HepG2 (cell line): ENCODE measurements around the gene TEK. TPM values are rescaled to one million over a fixed set of nuclear protein-coding genes. Genes with fewer than 3 reads are reported as not detected.

Experiments used
- ATAC-seq: fragments of 200-7000 bp; cut with Tn5 transposase; 3 replicates; pipeline ENCODE4 v1.9.1; 2020; ENCODE audit warnings: mild to moderate bottlenecking, moderate library complexity
- BruUV-seq: library from RNA; stranded (reverse); fragments of 400-500 nt; replicated peaks from 2 replicates; lab custom pipeline; 2021; lab: Mats Ljungman, UMichigan
- CTCF ChIA-PET: fragments of 300-600 bp; formaldehyde crosslinking; extraction: SDS; loops from one replicate; lab custom pipeline; 2021; ENCODE audit warnings: low total read pairs, inconsistent platforms, low intra/inter-chr PET ratio; lab: Yijun Ruan, JAX
- POLR2A ChIA-PET: fragments of 350-600 bp; sonication (Branson Sonifier 250); formaldehyde crosslinking; loops from one replicate; lab custom pipeline; 2020; ENCODE audit warnings: antibody characterized with exemption, inconsistent platforms; lab: Yijun Ruan, JAX
- DNase-seq: peaks from one replicate; pipeline ENCODE4 v3.0.0-alpha.2; 2015; ENCODE audit warnings: low spot score
- FAIRE-seq: peaks from 3 replicates; lab custom pipeline; 2011; peaks lifted over from hg19 to GRCh38; lab: Jason Lieb, UNC
- H2AFZ ChIP-seq: one replicate; pipeline ENCODE4 v1.6.1; 2011; ENCODE audit warnings: low read length, inconsistent platforms
- H3K27ac ChIP-seq: fragments of 300-600 bp; 3 replicates; pipeline ENCODE4 v1.8.0; 2011; ENCODE audit warnings: mixed run types, mild to moderate bottlenecking, mixed read lengths, low read length, inconsistent platforms; ENCODE audit not compliant: insufficient read depth; ENCODE audit errors: extremely low read length
- H3K27me3 ChIP-seq, 2 experiments: fragments of 200-600 bp in 1 of 2; 2 replicates in 1 of 2; 3 replicates in 1 of 2; pipeline versions ENCODE4 v1.6.0 to v1.8.0; 2011; ENCODE audit warnings: low read length in 2 of 2, mild to moderate bottlenecking in 2 of 2, moderate library complexity in 2 of 2, inconsistent platforms in 1 of 2; ENCODE audit not compliant: insufficient read depth in 2 of 2, control insufficient read depth in 1 of 2
- H3K36me3 ChIP-seq, 2 experiments: fragments of 200-600 bp in 1 of 2; replicated peaks in 1 of 2; 2 replicates in 1 of 2; 3 replicates in 1 of 2; pipeline versions ENCODE4 v1.5.1 to v1.8.0; 2011; ENCODE audit warnings: low read length in 2 of 2, inconsistent platforms in 1 of 2; ENCODE audit not compliant: insufficient read depth in 2 of 2, control insufficient read depth in 1 of 2
- H3K4me1 ChIP-seq: 2 replicates; pipeline ENCODE4 v1.5.1; 2012; ENCODE audit warnings: low read length, inconsistent platforms; ENCODE audit not compliant: insufficient read depth
- H3K4me2 ChIP-seq: 2 replicates; pipeline ENCODE4 v1.6.0; 2011; ENCODE audit warnings: low read depth, low read length, inconsistent platforms
- H3K4me3 ChIP-seq, 3 experiments: fragments of 200-600 bp in 1 of 3; sonication (generic), shearing (Covaris generic) in 1 of 3; replicated peaks in 1 of 3; 2 replicates each; pipeline ENCODE4 v1.5.1; 2011 to 2016; ENCODE audit warnings: low read length in 3 of 3, inconsistent platforms in 2 of 3, low read depth in 2 of 3, mild to moderate bottlenecking in 2 of 3, control low read depth in 1 of 3, mixed read lengths in 1 of 3; ENCODE audit not compliant: insufficient read depth in 1 of 3
- H3K79me2 ChIP-seq: one replicate; pipeline ENCODE4 v1.6.1; 2011; ENCODE audit warnings: low read length, inconsistent platforms; ENCODE audit not compliant: insufficient read depth
- H3K9ac ChIP-seq: 2 replicates; pipeline ENCODE4 v1.6.0; 2011; ENCODE audit warnings: mild to moderate bottlenecking, low read depth, low read length, inconsistent platforms; ENCODE audit not compliant: insufficient read depth
- H3K9me3 ChIP-seq: 2 replicates; pipeline ENCODE4 v1.5.1; 2012; ENCODE audit warnings: mild to moderate bottlenecking, low read length
- H4K20me1 ChIP-seq: 2 replicates; pipeline ENCODE4 v1.6.0; 2011; ENCODE audit warnings: inconsistent platforms, mild to moderate bottlenecking, low read length, moderate library complexity; ENCODE audit not compliant: insufficient read depth
- MAFK ChIP-seq, 2 experiments: IDR thresholded peaks in 1 of 2; conservative IDR thresholded peaks in 1 of 2; 2 replicates each; pipeline ENCODE4 v1.6.1; 2011; ENCODE audit warnings: improper control_type of control experiment in 2 of 2, low read length in 2 of 2
- PHF8 ChIP-seq: sonication (generic); formaldehyde crosslinking; IDR thresholded peaks from 2 replicates; pipeline ENCODE4 v1.5.0; 2020; ENCODE audit warnings: missing genetic modification reagents
- POGZ ChIP-seq: sonication (generic); formaldehyde crosslinking; IDR thresholded peaks from 2 replicates; pipeline ENCODE4 v1.4.0; 2020; ENCODE audit warnings: mild to moderate bottlenecking, missing genetic modification reagents
- SIX1 ChIP-seq: sonication (generic); formaldehyde crosslinking; IDR thresholded peaks from 2 replicates; pipeline ENCODE4 v1.4.0; 2020; ENCODE audit warnings: missing genetic modification reagents, borderline replicate concordance
- SP1 ChIP-seq, 2 experiments: fragments of 450-650 bp in 1 of 2; sonication (generic) in 1 of 2; formaldehyde crosslinking in 1 of 2; IDR thresholded peaks; 2 replicates each; pipeline versions ENCODE4 v1.4.0 to v1.6.1; 2016 to 2020; ENCODE audit warnings: missing genetic modification reagents in 1 of 2
- TSC22D2 ChIP-seq: sonication (generic); formaldehyde crosslinking; IDR thresholded peaks from 2 replicates; pipeline ENCODE4 v1.5.1; 2020; ENCODE audit warnings: missing genetic modification reagents, mild to moderate bottlenecking, borderline replicate concordance
- ZBTB44 ChIP-seq: sonication (generic); formaldehyde crosslinking; IDR thresholded peaks from 2 replicates; pipeline ENCODE4 v1.4.0; 2020; ENCODE audit warnings: missing genetic modification reagents
- ZKSCAN8 ChIP-seq: IDR thresholded peaks from 2 replicates; pipeline ENCODE4 v1.6.1; 2016; ENCODE audit warnings: borderline replicate concordance, missing genetic modification reagents, missing compliant biosample characterization
- ZNF3 ChIP-seq: IDR thresholded peaks from 2 replicates; pipeline ENCODE4 v1.7.0; 2017; ENCODE audit warnings: inconsistent platforms
- ZNF44 ChIP-seq: sonication (generic); formaldehyde crosslinking; IDR thresholded peaks from 2 replicates; pipeline ENCODE4 v1.5.1; 2020; ENCODE audit warnings: mild to moderate bottlenecking, missing genetic modification reagents
- WGBS: methylation state at CpG from one replicate; pipeline ENCODE4 v1.1.6; 2017; ENCODE audit warnings: low lambda C conversion rate; 5-methylcytosine and 5-hydroxymethylcytosine counted together
- in situ Hi-C: cut with HindIII; loops from 2 replicates; pipeline ENCODE4 v1.10.0; 2017; ENCODE audit warnings: low pct_unique_long_range_greater_than_20kb; ENCODE audit not compliant: extremely low pct_ligation_motif_present
- intact Hi-C: fragments of 100-400 bp; cut with micrococcal nuclease; formaldehyde crosslinking; loops from one replicate; pipeline ENCODE4 v1.10.0; 2022; ENCODE audit not compliant: unreplicated experiment
- polyA plus RNA-seq, 8 experiments: library from polyadenylated mRNA; depleted of rRNA in 3 of 8; stranded (reverse) in 7 of 8; unstranded in 1 of 8; fragments of >200 nt; fragmentation: Illumina TruSeq in 4 of 8; extraction: Trizol in 4 of 8; gene quantifications; 2 replicates each; pipeline versions ENCODE4 v1.2.1 to v1.2.3, GENCODE V29; 2011 to 2016; ENCODE audit warnings: low read depth in 4 of 8, missing spikeins in 1 of 8, mixed read lengths in 1 of 8; ENCODE audit not compliant: insufficient read depth in 1 of 8
- total RNA-seq, 5 experiments: library from RNA; depleted of rRNA; stranded (reverse); fragments of >200 nt; fragmentation: Illumina TruSeq; extraction: Trizol; gene quantifications; 2 replicates each; pipeline ENCODE4 v1.2.3, GENCODE V29; 2016; ENCODE audit warnings: low read depth in 1 of 5
- TF ChIP-seq, protein P1 (sequence below): sonication (generic); formaldehyde crosslinking; IDR thresholded peaks from 2 replicates; pipeline ENCODE4 v1.5.0; 2020; ENCODE audit warnings: mild to moderate bottlenecking, missing genetic modification reagents, borderline replicate concordance

The TEK gene
- total and polyA plus RNA-seq, 2 of the 13 experiments (the other 11 are each of a cell fraction or from before 2014, with no cell fraction given): not detected

- Histone ChIP-seq H3K9ac (no peak overlapping the region), H4K20me1 (no peaks in the 10 kb centered on the region), H3K27ac (no peak overlapping the region), H3K4me2 (no peak overlapping the region), H3K36me3 (no peaks in the 10 kb centered on the region), H3K4me3 (no peak overlapping the region), H3K27me3 (no peaks in the 10 kb centered on the region; a peak in 1 of 5 replicates), H3K9me3 (no peaks in the 10 kb centered on the region), H3K79me2 (no peaks in the 10 kb centered on the region)
- no TSS peak for BruUV-seq
- ChIA-PET CTCF (no interaction called here), POLR2A (no interaction called here)
- ATAC-seq (no peak), FAIRE-seq (no peak), DNase-seq (no peak)
- in situ Hi-C loops: no loop called here
- intact Hi-C loops: no loop called here
- WGBS: 37% methylated on average over 3 of the region's 5 CpGs
- no peak for TF ChIP-seq SIX1
- TF ChIP-seq MAFK (conservative IDR thresholded peaks at IDR 0.05 in 1 of 2, IDR thresholded peaks at IDR 0.05 in 1 of 2; ENCODE audit: low read length in 2 of 2): peak in 1 of 2 experiments; percentile 29; a peak in 1 of 4 replicates
- TF ChIP-seq ZKSCAN8 (CRISPR knock-in tag): no peak
- TF ChIP-seq, protein P1, sequence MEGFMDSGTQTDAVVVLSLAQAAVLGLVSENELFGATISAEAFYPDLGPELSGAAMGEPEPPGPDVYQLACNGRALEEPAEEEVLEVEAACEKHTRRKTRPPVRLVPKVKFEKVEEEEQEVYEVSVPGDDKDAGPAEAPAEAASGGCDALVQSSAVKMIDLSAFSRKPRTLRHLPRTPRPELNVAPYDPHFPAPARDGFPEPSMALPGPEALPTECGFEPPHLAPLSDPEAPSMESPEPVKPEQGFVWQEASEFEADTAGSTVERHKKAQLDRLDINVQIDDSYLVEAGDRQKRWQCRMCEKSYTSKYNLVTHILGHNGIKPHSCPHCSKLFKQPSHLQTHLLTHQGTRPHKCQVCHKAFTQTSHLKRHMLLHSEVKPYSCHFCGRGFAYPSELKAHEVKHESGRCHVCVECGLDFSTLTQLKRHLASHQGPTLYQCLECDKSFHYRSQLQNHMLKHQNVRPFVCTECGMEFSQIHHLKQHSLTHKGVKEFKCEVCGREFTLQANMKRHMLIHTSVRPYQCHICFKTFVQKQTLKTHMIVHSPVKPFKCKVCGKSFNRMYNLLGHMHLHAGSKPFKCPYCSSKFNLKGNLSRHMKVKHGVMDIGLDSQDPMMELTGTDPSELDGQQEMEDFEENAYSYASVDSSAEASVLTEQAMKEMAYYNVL: no peak
- TF ChIP-seq, all 625 proteins: peak for 1
- no peaks in the 10 kb centered on the region for H3K4me1 ChIP-seq
- no peak overlapping the region for H2AFZ ChIP-seq
Measured at GRCh38 chr9:27183701-27184100, 74.7 kb downstream of the TEK start.

- 14% methylated on average over 5 of the region's 5 CpGs for WGBS
- Histone ChIP-seq H3K27ac (no peak overlapping the region), H3K27me3 (no peaks in the 10 kb centered on the region; a peak in 1 of 5 replicates), H3K79me2 (no peaks in the 10 kb centered on the region), H3K36me3 (no peaks in the 10 kb centered on the region), H3K4me1 (no peaks in the 10 kb centered on the region), H4K20me1 (no peaks in the 10 kb centered on the region), H3K4me2 (no peak overlapping the region), H2AFZ (no peak overlapping the region), H3K9ac (no peak overlapping the region), H3K9me3 (no peaks in the 10 kb centered on the region), H3K4me3 (no peak overlapping the region)
- DNase-seq (no peak), FAIRE-seq (no peak), ATAC-seq (no peak)
- TF ChIP-seq ZNF44 (CRISPR knock-in tag) (no peak), POGZ (CRISPR knock-in tag) (no peak), SP1 (IDR thresholded peaks at IDR 0.05) (no peak), SP1 (CRISPR knock-in tag; IDR thresholded peaks at IDR 0.05) (no peak), ZBTB44 (no peak), PHF8 (no peak), ZNF3 (no peak), TSC22D2 (no peak)
- intact Hi-C loops (no loop called here), in situ Hi-C loops (no loop called here)
- CTCF ChIA-PET: no interaction called here
- POLR2A ChIA-PET: no interaction called here
- BruUV-seq: no TSS peak
Measured at GRCh38 chr9:27184556-27185351, 75.7 kb downstream of the TEK start.
